HG03439 (cell line): ENCODE results near the gene TNNI3K.

ENCODE experiments used
- ATAC-seq: cut with Tn5 transposase; IDR thresholded peaks from one replicate; pipeline ENCODE4 v1.9.1; 2021; ENCODE audit warnings: mild to moderate bottlenecking, moderate library complexity; ENCODE audit not compliant: unreplicated experiment

Gene TNNI3K

GRCh38 chr1:74392186-74392585 is 157.0 kb downstream of the TNNI3K start:
- no peak for ATAC-seq

- no peak for ATAC-seq
Measured at GRCh38 chr1:74392840-74393239, 157.7 kb downstream of the TNNI3K start.

DNA sequence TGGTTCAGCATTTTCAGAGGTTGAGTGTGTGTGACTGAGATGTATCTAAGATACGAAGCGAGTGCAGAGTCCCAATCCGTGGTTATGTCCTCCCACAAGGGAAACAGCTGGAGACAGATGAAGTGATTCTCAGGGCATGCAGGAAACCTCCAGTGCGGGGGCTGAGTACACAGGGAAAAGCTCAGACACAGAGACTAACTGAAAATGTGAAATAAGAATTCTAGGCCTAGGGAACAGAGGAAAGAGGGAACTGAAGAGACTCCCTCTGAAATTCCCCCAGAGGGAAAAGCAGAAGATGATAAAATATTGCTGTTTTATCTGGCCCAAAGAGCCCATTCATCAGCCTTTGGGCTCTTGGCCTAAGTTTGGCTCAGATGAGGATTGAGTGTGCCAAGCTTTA is 160.4 kb downstream of the TNNI3K start:
- no peak for ATAC-seq

DNA sequence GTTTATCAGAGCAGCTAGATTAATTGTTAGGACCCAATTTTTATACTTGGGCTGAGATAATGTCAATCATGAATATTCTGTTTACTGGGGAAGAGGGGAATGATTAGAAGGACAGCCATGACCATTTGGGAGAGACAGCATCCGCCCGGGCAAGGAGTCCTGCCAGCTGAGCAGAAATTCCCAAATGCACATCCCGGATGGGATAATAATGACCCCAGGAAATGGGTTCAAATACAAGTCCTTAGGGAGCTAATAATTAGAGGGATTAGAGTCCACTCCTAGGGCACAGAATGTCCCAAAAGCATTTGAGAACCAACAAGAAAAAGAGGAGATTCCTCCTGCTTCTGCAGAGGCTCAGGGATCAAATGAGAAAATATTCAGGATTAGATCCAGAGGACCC is 161.3 kb downstream of the TNNI3K start:
- ATAC-seq = no peak

GRCh38 chr1:74396933-74397332 is 161.7 kb downstream of the TNNI3K start:
- no peak for ATAC-seq

GRCh38 chr1:74399249-74399648 is 164.1 kb downstream of the TNNI3K start:
- no peak for ATAC-seq

DNA sequence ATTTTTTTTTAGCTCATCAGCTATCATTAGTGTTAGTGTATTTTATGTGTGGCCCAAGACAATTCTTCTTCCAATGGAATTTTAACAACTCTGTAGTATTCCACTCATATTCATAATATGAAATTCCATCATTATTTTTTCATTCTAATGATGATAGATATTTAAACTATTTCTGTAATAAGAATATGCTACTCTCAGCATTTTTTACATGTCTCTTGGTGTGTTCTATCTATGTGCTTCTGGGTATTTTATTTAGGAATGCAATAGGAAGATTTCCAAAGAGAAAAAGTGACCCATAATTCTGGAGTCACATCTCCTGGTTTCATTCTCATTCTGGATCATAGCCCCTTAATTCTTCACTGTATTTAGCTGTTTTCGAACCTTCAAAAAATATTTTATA is 167.7 kb downstream of the TNNI3K start:
- no peak for ATAC-seq

DNA sequence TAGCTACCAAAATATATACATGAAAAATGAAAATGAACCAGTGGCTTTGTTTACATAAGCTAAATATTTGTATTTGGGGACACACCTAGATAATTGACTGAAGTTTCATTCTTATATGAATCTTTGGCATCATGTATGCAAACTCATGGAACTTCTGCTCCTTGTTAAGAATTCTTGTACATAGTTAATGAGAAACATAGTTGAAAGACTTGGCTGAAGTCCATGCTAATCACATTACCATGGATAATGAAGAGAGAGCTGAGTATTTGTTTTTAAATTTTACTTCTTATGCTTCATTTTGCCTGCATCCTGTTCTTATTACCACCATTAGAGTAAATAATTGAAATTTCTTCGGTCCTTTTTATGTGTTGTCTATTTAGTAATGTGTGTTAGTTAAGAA is 168.4 kb downstream of the TNNI3K start:
- ATAC-seq = no peak

GRCh38 chr1:74406759-74407158 is 171.6 kb downstream of the TNNI3K start:
- ATAC-seq = no peak

DNA sequence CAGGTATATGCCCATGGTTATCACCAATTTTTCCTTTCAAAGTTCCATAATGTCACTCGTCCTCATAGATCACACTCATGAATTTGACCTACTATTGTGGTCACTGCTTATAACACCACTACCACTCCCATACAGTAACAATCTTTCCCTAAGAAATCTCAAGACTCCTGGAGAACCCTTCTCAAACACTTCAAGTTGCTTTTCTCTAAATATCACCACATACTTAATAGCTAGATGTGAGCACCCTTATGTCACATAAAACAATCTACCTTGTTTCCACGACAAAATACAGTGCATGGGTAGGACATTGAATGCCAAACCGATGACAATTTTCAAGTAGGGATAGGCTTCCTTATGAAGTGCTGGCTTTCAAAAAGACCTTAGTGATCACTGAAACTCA is 172.7 kb downstream of the TNNI3K start:
- no peak for ATAC-seq

GRCh38 chr1:74412244-74412643 is 177.1 kb downstream of the TNNI3K start:
- no peak for ATAC-seq

DNA sequence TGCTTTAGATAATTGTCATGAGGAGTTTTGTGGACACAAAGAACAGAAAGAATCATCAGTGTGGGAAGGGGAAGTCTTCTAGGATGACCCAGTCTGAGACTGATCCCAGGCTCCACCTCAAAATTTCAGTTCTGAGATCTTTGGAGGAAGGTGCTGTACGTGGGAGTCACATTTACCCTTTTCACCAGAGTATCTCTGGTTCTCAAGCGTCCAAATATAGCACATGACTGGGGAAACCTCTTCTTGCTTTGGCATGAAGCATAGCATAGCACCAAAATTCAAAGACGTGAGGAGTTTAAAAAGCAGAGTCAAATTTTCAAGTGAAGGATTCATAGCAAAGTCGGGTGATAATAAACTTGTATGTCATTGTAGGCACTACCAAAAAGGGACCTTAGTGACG is 180.7 kb downstream of the TNNI3K start:
- no peak for ATAC-seq

GRCh38 chr1:74419611-74420010 is 184.4 kb downstream of the TNNI3K start:
- ATAC-seq = no peak

DNA sequence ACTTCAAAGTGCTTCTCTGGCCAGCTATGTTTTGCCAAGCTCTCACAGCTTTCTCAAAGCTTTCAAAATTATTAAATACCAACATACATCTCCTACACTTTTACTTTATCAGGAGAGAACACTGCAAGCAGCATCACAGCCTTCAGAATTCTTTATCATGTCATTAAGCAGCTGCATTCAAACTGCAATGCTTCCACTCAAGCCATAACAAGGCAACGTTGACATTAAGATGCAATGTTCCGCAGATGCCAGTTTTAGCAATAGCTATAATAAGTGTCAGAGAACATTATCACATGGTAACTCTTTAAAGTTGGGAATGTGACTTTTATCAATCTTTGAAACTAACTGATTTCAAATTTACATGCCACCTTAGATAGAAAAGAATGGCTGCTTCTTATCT is 185.3 kb downstream of the TNNI3K start:
- ATAC-seq = no peak

- no peak for ATAC-seq
Measured at GRCh38 chr1:74422421-74423292, 187.5 kb downstream of the TNNI3K start.

- no peak for ATAC-seq
Measured at GRCh38 chr1:74423471-74423870, 188.3 kb downstream of the TNNI3K start.

DNA sequence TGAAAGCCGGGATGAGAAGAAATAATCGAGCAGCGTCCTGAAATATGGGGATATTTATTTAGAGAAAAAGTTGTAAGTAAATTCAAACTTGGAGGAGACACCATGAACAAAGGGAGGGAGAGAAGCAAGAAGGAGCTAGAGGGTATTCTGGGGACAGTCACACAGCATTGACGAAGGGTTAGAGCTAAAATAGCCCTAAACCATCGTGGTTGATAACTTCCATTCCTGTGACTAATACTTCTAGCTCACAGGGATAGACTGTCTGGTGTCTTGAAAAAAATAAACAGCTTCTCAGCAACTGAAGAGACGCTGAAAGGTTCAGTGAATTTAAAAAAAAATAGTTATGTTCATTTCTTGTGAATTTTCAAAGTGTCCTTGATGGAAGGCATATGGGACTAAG is 190.5 kb downstream of the TNNI3K start:
- no peak for ATAC-seq

- ATAC-seq = no peak
Measured at GRCh38 chr1:74426208-74426937, 191.2 kb downstream of the TNNI3K start.

GRCh38 chr1:74427681-74428080 is 192.5 kb downstream of the TNNI3K start:
- ATAC-seq = no peak

DNA sequence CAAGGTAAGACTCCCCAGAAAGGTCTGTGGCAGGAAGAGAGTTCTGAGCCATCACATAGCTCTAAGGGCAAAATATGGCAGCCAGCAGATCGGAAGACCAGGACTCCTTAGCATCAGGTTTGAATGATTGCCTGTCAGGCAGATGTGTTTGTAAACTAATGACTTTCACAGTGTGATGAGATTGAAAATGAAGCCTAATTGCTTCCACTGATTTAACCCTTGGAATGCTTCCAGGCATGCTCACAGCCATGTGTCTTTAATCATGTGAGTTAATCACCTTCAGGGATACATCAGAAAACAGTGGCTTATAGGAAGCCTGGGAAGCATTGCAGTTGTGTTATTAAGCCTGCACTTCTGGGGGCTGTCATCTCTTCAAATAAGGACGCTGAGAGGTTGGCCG is 194.4 kb downstream of the TNNI3K start:
- no peak for ATAC-seq

- no peak for ATAC-seq
Measured at GRCh38 chr1:74430342-74430934, 195.3 kb downstream of the TNNI3K start.

DNA sequence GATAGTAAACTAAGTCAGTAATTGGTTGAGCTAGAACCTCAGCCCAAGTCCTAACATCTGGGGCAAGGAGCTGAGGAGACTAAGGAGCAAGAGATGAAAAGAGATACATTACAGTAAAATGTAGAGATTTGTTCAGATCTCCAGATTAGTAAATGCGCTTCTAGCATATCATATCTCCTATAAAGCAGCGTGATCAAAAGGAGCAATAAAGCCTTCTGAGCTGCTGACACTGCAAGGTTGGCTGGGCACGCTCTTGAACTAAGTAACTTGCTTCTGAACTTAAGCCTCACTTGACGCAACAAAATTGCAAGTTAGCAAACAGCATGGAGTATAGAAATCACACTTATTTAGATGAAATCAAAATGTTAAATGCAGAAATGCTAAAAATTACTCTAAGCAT is 196.3 kb downstream of the TNNI3K start:
- no peak for ATAC-seq
